H9 (cell line): ENCODE results near the gene USP20. TPM values are rescaled to one million over a fixed set of nuclear protein-coding genes. Genes with fewer than 3 reads are reported as not detected.

ENCODE experiments used
- DNase-seq: peaks from one replicate; pipeline ENCODE4 v3.0.0-alpha.2; 2017
- H2AFZ ChIP-seq: one replicate; pipeline ENCODE4 v1.6.1; 2013; ENCODE audit warnings: mild to moderate bottlenecking, low read length, control low read depth, moderate library complexity
- H2AK5ac ChIP-seq: 2 replicates; pipeline ENCODE4 v1.6.1; 2013; ENCODE audit warnings: low read length, control low read depth, mixed read lengths; ENCODE audit not compliant: insufficient read length
- H2BK120ac ChIP-seq: one replicate; pipeline ENCODE4 v1.6.1; 2013; ENCODE audit warnings: low read depth, mild to moderate bottlenecking, low read length, control low read depth, inconsistent platforms; ENCODE audit not compliant: poor library complexity, severe bottlenecking
- H2BK12ac ChIP-seq: 2 replicates; pipeline ENCODE4 v1.6.1; 2013; ENCODE audit warnings: low read length, control low read depth, mixed read lengths, low read depth; ENCODE audit not compliant: insufficient read length
- H2BK15ac ChIP-seq: 2 replicates; pipeline ENCODE4 v1.6.1; 2013; ENCODE audit warnings: low read depth, low read length, control low read depth
- H2BK20ac ChIP-seq: one replicate; pipeline ENCODE4 v1.6.1; 2013; ENCODE audit warnings: low read depth, mild to moderate bottlenecking, low read length, control low read depth, inconsistent platforms; ENCODE audit not compliant: poor library complexity, severe bottlenecking
- H2BK5ac ChIP-seq: 2 replicates; pipeline ENCODE4 v1.6.1; 2013; ENCODE audit warnings: low read length, control low read depth, mixed read lengths; ENCODE audit not compliant: insufficient read length
- H3K14ac ChIP-seq: 2 replicates; pipeline ENCODE4 v1.6.1; 2013; ENCODE audit warnings: low read length, control low read depth; ENCODE audit not compliant: insufficient read depth
- H3K18ac ChIP-seq: 2 replicates; pipeline ENCODE4 v1.6.1; 2013; ENCODE audit warnings: low read depth, mild to moderate bottlenecking, mixed read lengths, low read length, control low read depth; ENCODE audit not compliant: insufficient read length
- H3K23ac ChIP-seq: 2 replicates; pipeline ENCODE4 v1.6.1; 2013; ENCODE audit warnings: low read length, control low read depth, mixed read lengths, low read depth; ENCODE audit not compliant: insufficient read length
- H3K23me2 ChIP-seq: 2 replicates; pipeline ENCODE4 v1.6.1; 2013; ENCODE audit warnings: low read depth, mild to moderate bottlenecking, mixed read lengths, low read length, control low read depth; ENCODE audit not compliant: insufficient read length, poor library complexity, severe bottlenecking
- H3K27ac ChIP-seq: 2 replicates; pipeline ENCODE4 v1.5.1; 2013; ENCODE audit warnings: low read length, control low read depth, mixed read lengths, low read depth; ENCODE audit not compliant: insufficient read length
- H3K27me3 ChIP-seq: 2 replicates; pipeline ENCODE4 v1.6.1; 2013; ENCODE audit warnings: low read length, control low read depth, inconsistent platforms; ENCODE audit not compliant: insufficient read depth
- H3K4ac ChIP-seq: 2 replicates; pipeline ENCODE4 v1.6.1; 2013; ENCODE audit warnings: low read depth, mild to moderate bottlenecking, control low read depth, inconsistent platforms, low read length, moderate library complexity
- H3K4me1 ChIP-seq: 2 replicates; pipeline ENCODE4 v1.6.1; 2013; ENCODE audit warnings: low read length, control low read depth, inconsistent platforms; ENCODE audit not compliant: insufficient read depth
- H3K4me2 ChIP-seq: 2 replicates; pipeline ENCODE4 v1.6.1; 2013; ENCODE audit warnings: low read length, control low read depth, mixed read lengths; ENCODE audit not compliant: insufficient read length, insufficient read depth
- H3K56ac ChIP-seq: 2 replicates; pipeline ENCODE4 v1.6.1; 2013; ENCODE audit warnings: low read depth, mild to moderate bottlenecking, mixed read lengths, low read length, control low read depth; ENCODE audit not compliant: insufficient read length
- H3K79me1 ChIP-seq: 2 replicates; pipeline ENCODE4 v1.6.1; 2013; ENCODE audit warnings: low read depth, mild to moderate bottlenecking, moderate library complexity, low read length, control low read depth, inconsistent platforms; ENCODE audit not compliant: insufficient read depth, poor library complexity, severe bottlenecking
- H3K79me2 ChIP-seq: 2 replicates; pipeline ENCODE4 v1.6.1; 2013; ENCODE audit warnings: low read length, control low read depth, inconsistent platforms; ENCODE audit not compliant: insufficient read depth
- H3K9ac ChIP-seq: 2 replicates; pipeline ENCODE4 v1.6.1; 2013; ENCODE audit warnings: low read length, control low read depth, mixed read lengths; ENCODE audit not compliant: insufficient read length; ENCODE audit errors: extremely low read depth
- H3K9me3 ChIP-seq: one replicate; pipeline ENCODE4 v1.6.1; 2013; ENCODE audit warnings: low read depth, low read length, inconsistent platforms; ENCODE audit not compliant: control insufficient read depth
- H3T11ph ChIP-seq: one replicate; pipeline ENCODE4 v1.6.1; 2013; ENCODE audit warnings: mild to moderate bottlenecking, low read length, control low read depth, inconsistent platforms
- H4K20me1 ChIP-seq: one replicate; pipeline ENCODE4 v1.6.1; 2013; ENCODE audit not compliant: control insufficient read depth, insufficient read length, insufficient read depth
- H4K5ac ChIP-seq: 2 replicates; pipeline ENCODE4 v1.6.1; 2013; ENCODE audit warnings: low read depth, mild to moderate bottlenecking, mixed read lengths, low read length, control low read depth; ENCODE audit not compliant: insufficient read length
- H4K8ac ChIP-seq: replicated peaks from 2 replicates; pipeline ENCODE4 v1.6.1; 2013; ENCODE audit warnings: low read length, control low read depth, mixed read lengths, low read depth; ENCODE audit not compliant: insufficient read length
- H4K91ac ChIP-seq: 2 replicates; pipeline ENCODE4 v1.6.1; 2013; ENCODE audit warnings: low read depth, mild to moderate bottlenecking, moderate library complexity, mixed read lengths, low read length, control low read depth; ENCODE audit not compliant: insufficient read length
- H3K27ac Mint-ChIP-seq, 3 experiments: 2 replicates in 2 of 3; 3 replicates in 1 of 3; pipeline ENCODE4 v1.8.0; 2020 to 2021; ENCODE audit warnings: mixed read lengths in 3 of 3, mild to moderate bottlenecking in 1 of 3, moderate library complexity in 1 of 3
- H3K27me3 Mint-ChIP-seq: 2 replicates; pipeline ENCODE4 v1.8.0; 2021; ENCODE audit warnings: low read depth, mild to moderate bottlenecking, moderate library complexity, mixed read lengths
- H3K36me3 Mint-ChIP-seq, 3 experiments: 2 replicates in 2 of 3; 3 replicates in 1 of 3; pipeline ENCODE4 v1.8.0; 2020 to 2021; ENCODE audit warnings: low read depth in 3 of 3, mixed read lengths in 3 of 3; ENCODE audit not compliant: insufficient read depth in 1 of 3
- H3K4me1 Mint-ChIP-seq, 2 experiments: 2 replicates each; pipeline ENCODE4 v1.8.0; 2020; ENCODE audit warnings: mixed read lengths in 2 of 2
- H3K4me3 Mint-ChIP-seq, 2 experiments: 2 replicates in 1 of 2; 3 replicates in 1 of 2; pipeline ENCODE4 v1.8.0; 2020 to 2021; ENCODE audit warnings: mild to moderate bottlenecking in 2 of 2, mixed read lengths in 2 of 2, moderate library complexity in 1 of 2
- H3K9me3 Mint-ChIP-seq, 2 experiments: 2 replicates in 1 of 2; 3 replicates in 1 of 2; pipeline ENCODE4 v1.8.0; 2020; ENCODE audit warnings: mild to moderate bottlenecking in 2 of 2, mixed read lengths in 2 of 2, moderate library complexity in 1 of 2
- WGBS: extraction: QIAGEN DNeasy Blood & Tissue Kit; methylation state at CpG from one replicate; pipeline ENCODE4 v1.1.7; 2013; ENCODE audit warnings: missing lambda C conversion rate, low lambda C conversion rate, mixed read lengths; ENCODE audit not compliant: insufficient read length; ENCODE audit errors: extremely low coverage; 5-methylcytosine and 5-hydroxymethylcytosine counted together
- total RNA-seq: library from RNA; stranded (reverse); gene quantifications from 2 replicates; pipeline ENCODE4 v1.2.1, GENCODE V29; 2021
- TF ChIP-seq, protein P1 (sequence below): fragments of 200-600 bp; sonication (generic); conservative IDR thresholded peaks from 3 replicates; pipeline ENCODE4 v1.8.0; 2021; ENCODE audit warnings: antibody characterized with exemption, mild to moderate bottlenecking

Gene USP20
- total RNA-seq, 1 experiment from 2014 or later, result 20.9 TPM

DNA sequence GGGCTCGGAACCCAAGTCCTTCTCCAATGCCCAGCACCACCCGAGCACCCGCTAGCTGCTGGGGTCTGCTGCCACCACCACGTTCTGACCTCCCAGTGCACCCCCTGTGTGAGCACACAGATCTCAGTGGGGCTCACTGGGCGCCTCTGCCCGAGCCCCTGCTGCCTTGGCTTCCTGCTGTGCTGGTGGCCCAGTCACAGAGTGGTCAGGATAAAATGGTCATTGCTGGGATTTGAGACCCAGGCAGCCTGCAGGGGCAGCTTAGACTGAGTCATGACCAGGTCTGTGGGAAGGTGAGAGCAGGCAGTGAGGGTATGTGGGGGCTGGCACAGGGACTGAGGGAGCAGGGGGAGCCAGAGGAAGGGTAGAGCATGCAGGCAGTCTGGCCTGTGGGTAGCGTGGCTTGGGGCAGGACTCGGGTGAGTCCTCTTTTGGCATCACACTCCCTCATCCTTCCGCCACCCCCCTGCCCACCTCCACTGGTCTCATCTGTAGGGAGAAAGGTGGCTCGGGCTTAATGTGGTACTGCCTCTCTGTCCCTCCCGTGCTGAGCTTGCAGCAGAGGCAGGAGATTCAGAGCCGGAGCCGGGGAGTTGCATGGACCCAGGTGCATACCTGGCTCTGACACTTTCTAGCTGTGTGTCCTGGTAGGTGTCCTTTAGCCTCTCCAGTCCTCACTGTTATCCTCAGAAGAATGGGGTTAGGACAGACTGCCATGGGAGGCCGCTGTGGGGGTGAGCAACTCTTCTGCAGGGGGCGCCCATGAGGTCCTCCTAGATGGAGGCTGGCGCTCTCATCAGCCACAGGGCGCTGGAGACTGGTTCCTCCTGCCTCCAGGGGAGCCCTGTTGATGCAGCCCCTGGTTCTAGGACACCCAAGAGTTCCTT, 32.1 kb downstream of the USP20 start:
- DNase-seq, result peak; percentile 56
- no peaks in the 10 kb centered on the region for H3K23me2 ChIP-seq
- no peaks in the 10 kb centered on the region for H3K9me3 Mint-ChIP-seq
- no peak overlapping the region for H2BK12ac ChIP-seq
- H4K91ac ChIP-seq, result no peak overlapping the region
- H4K20me1 ChIP-seq, result no peaks in the 10 kb centered on the region
- H3K4me1 Mint-ChIP-seq, result no peaks in the 10 kb centered on the region
- H2AK5ac ChIP-seq, result no peak overlapping the region
- no peak overlapping the region for H3K9ac ChIP-seq
- no peak overlapping the region for H2BK5ac ChIP-seq
- no peak overlapping the region for H3K18ac ChIP-seq
- H3K27ac Mint-ChIP-seq, result peak overlapping the region in 1 of 3 experiments; percentile 57; a peak in 3 of 7 replicates
- H3K9me3 ChIP-seq, result no peaks in the 10 kb centered on the region
- H3K27ac ChIP-seq, result no peak overlapping the region
- H3K4me2 ChIP-seq, result no peak overlapping the region
- H3K79me2 ChIP-seq, result no peaks in the 10 kb centered on the region
- no peak overlapping the region for H2BK120ac ChIP-seq
- no peak overlapping the region for H3T11ph ChIP-seq
- H4K5ac ChIP-seq, result no peak overlapping the region
- H3K27me3 Mint-ChIP-seq, result no peaks in the 10 kb centered on the region
- no peaks in the 10 kb centered on the region for H3K79me1 ChIP-seq
- H4K8ac ChIP-seq, result no peak overlapping the region
- WGBS, result no CpG with 5 or more reads among the region's 17 CpGs
- H3K4me1 ChIP-seq, result no peaks in the 10 kb centered on the region
- TF ChIP-seq, protein P1, sequence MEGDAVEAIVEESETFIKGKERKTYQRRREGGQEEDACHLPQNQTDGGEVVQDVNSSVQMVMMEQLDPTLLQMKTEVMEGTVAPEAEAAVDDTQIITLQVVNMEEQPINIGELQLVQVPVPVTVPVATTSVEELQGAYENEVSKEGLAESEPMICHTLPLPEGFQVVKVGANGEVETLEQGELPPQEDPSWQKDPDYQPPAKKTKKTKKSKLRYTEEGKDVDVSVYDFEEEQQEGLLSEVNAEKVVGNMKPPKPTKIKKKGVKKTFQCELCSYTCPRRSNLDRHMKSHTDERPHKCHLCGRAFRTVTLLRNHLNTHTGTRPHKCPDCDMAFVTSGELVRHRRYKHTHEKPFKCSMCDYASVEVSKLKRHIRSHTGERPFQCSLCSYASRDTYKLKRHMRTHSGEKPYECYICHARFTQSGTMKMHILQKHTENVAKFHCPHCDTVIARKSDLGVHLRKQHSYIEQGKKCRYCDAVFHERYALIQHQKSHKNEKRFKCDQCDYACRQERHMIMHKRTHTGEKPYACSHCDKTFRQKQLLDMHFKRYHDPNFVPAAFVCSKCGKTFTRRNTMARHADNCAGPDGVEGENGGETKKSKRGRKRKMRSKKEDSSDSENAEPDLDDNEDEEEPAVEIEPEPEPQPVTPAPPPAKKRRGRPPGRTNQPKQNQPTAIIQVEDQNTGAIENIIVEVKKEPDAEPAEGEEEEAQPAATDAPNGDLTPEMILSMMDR, result peak; percentile 47
- no peak overlapping the region for H3K4ac ChIP-seq
- H3K14ac ChIP-seq, result no peak overlapping the region
- H2BK15ac ChIP-seq, result no peak overlapping the region
- H3K23ac ChIP-seq, result no peak overlapping the region
- H3K4me3 Mint-ChIP-seq, result no peak overlapping the region
- no peak overlapping the region for H3K56ac ChIP-seq
- no peaks in the 10 kb centered on the region for H3K27me3 ChIP-seq
- no peak overlapping the region for H2AFZ ChIP-seq
- H3K36me3 Mint-ChIP-seq, result peaks cover 3 to 28% (median 21%) of the 10 kb centered on the region in 3 experiments; a peak in 6 of 7 replicates
- H2BK20ac ChIP-seq, result no peak overlapping the region
